Mucosa of rectum (tissue), 2 donors: ENCODE measurements around the gene LAPTM5.

Source experiments
- H3K27ac ChIP-seq, 2 donors: one replicate each; pipeline ENCODE4 v1.7.0; 2013; ENCODE audit warnings: inconsistent platforms in 2 of 2, low read depth in 2 of 2, low read length in 2 of 2
- H3K27me3 ChIP-seq, 2 donors: one replicate each; pipeline ENCODE4 v1.7.0; 2013; ENCODE audit warnings: low read length in 2 of 2; ENCODE audit not compliant: control insufficient read depth in 2 of 2, insufficient read depth in 2 of 2
- H3K36me3 ChIP-seq, 2 donors: one replicate each; pipeline ENCODE4 v1.7.0; 2013; ENCODE audit warnings: low read length in 2 of 2; ENCODE audit not compliant: control insufficient read depth in 2 of 2, insufficient read depth in 2 of 2
- H3K4me1 ChIP-seq, 2 donors: one replicate each; pipeline ENCODE4 v1.7.0; 2013; ENCODE audit warnings: low read length in 2 of 2, mild to moderate bottlenecking in 1 of 2; ENCODE audit not compliant: control insufficient read depth in 2 of 2, insufficient read depth in 2 of 2
- H3K4me3 ChIP-seq, 2 donors: one replicate each; pipeline ENCODE4 v1.7.0; 2013; ENCODE audit warnings: low read length in 2 of 2
- H3K9ac ChIP-seq, 2 donors: one replicate each; pipeline ENCODE4 v1.7.0; 2013; ENCODE audit warnings: low read length in 2 of 2, low read depth in 1 of 2, mild to moderate bottlenecking in 1 of 2
- H3K9me3 ChIP-seq, 2 donors: one replicate each; pipeline ENCODE4 v1.7.0; 2013; ENCODE audit warnings: low read length in 2 of 2; ENCODE audit not compliant: control insufficient read depth in 2 of 2
- donor health status: healthy.
- donor health status: Normal muscosa, but diverticular disease.

The LAPTM5 gene

GRCh38 chr1:30755334-30755733 lies 2.2 kb downstream of the LAPTM5 start:
- Histone ChIP-seq H3K4me1 (peaks cover under 1 to 22% of the 10 kb centered on the region in 2 donors), H3K27ac (peak overlapping the region; percentile 49 to 88), H3K27me3 (no peaks in the 10 kb centered on the region), H3K36me3 (no peaks in the 10 kb centered on the region), H3K9ac (peak overlapping the region in 1 of 2 donors; percentile 50), H3K4me3 (peak overlapping the region; percentile 6 to 79), H3K9me3 (no peaks in the 10 kb centered on the region)

GRCh38 chr1:30754684-30755171 lies 2.8 kb downstream of the LAPTM5 start:
- peaks cover 4 to 21% of the 10 kb centered on the region in 2 donors for H3K4me1 ChIP-seq
- peak overlapping the region in 1 of 2 donors; percentile 79 for H3K4me3 ChIP-seq
- no peaks in the 10 kb centered on the region for H3K9me3 ChIP-seq
- no peaks in the 10 kb centered on the region for H3K27me3 ChIP-seq
- peak overlapping the region in 1 of 2 donors; percentile 28 for H3K9ac ChIP-seq
- H3K36me3 ChIP-seq = no peaks in the 10 kb centered on the region
- H3K27ac ChIP-seq = peak overlapping the region in 1 of 2 donors; percentile 88

GRCh38 chr1:30753660-30754123 lies 3.9 kb downstream of the LAPTM5 start:
- H3K27ac ChIP-seq = peak overlapping the region; percentile 59 to 88
- no peaks in the 10 kb centered on the region for H3K27me3 ChIP-seq
- no peaks in the 10 kb centered on the region for H3K9me3 ChIP-seq
- no peak overlapping the region for H3K9ac ChIP-seq
- no peaks in the 10 kb centered on the region for H3K36me3 ChIP-seq
- H3K4me1 ChIP-seq = peaks cover 6 to 19% of the 10 kb centered on the region in 2 donors
- H3K4me3 ChIP-seq = peak overlapping the region in 1 of 2 donors; percentile 46

- Histone ChIP-seq H3K36me3 (no peaks in the 10 kb centered on the region), H3K27me3 (no peaks in the 10 kb centered on the region), H3K9me3 (no peaks in the 10 kb centered on the region), H3K27ac (peak overlapping the region; percentile 59 to 88), H3K4me3 (no peak overlapping the region), H3K4me1 (peaks cover 6 to 25% of the 10 kb centered on the region in 2 donors), H3K9ac (no peak overlapping the region)
These were observed 4.5 kb downstream of the LAPTM5 start for GRCh38 chr1:30753118-30753517.

GRCh38 chr1:30752651-30752908 lies 5.0 kb downstream of the LAPTM5 start:
- Histone ChIP-seq H3K9ac (peak overlapping the region in 1 of 2 donors; percentile 34), H3K4me3 (peak overlapping the region in 1 of 2 donors; percentile 9), H3K27me3 (no peaks in the 10 kb centered on the region), H3K36me3 (no peaks in the 10 kb centered on the region), H3K4me1 (peaks cover 12 to 30% of the 10 kb centered on the region in 2 donors), H3K9me3 (no peaks in the 10 kb centered on the region), H3K27ac (peak overlapping the region in 1 of 2 donors; percentile 48)

GRCh38 chr1:30751830-30752650 lies 5.5 kb downstream of the LAPTM5 start:
- H3K27ac ChIP-seq = peak overlapping the region in 1 of 2 donors; percentile 48
- H3K9ac ChIP-seq = peak overlapping the region in 1 of 2 donors; percentile 34
- no peaks in the 10 kb centered on the region for H3K27me3 ChIP-seq
- no peaks in the 10 kb centered on the region for H3K9me3 ChIP-seq
- H3K4me3 ChIP-seq = peak overlapping the region in 1 of 2 donors; percentile 9
- H3K36me3 ChIP-seq = no peaks in the 10 kb centered on the region
- H3K4me1 ChIP-seq = peaks cover 16 to 36% of the 10 kb centered on the region in 2 donors

- H3K36me3 ChIP-seq = no peaks in the 10 kb centered on the region
- peak overlapping the region in 1 of 2 donors; percentile 20 for H3K4me3 ChIP-seq
- no peaks in the 10 kb centered on the region for H3K27me3 ChIP-seq
- H3K9ac ChIP-seq = no peak overlapping the region
- peaks cover 28 to 45% of the 10 kb centered on the region in 2 donors for H3K4me1 ChIP-seq
- no peaks in the 10 kb centered on the region for H3K9me3 ChIP-seq
- H3K27ac ChIP-seq = peak overlapping the region; percentile 32 to 76
These were observed 6.8 kb downstream of the LAPTM5 start for GRCh38 chr1:30750731-30751291.

GRCh38 chr1:30749691-30750583 lies 7.6 kb downstream of the LAPTM5 start:
- Histone ChIP-seq H3K9me3 (no peaks in the 10 kb centered on the region), H3K4me1 (peaks cover 37 to 51% of the 10 kb centered on the region in 2 donors), H3K27ac (peak overlapping the region; percentile 47 to 76), H3K27me3 (no peaks in the 10 kb centered on the region), H3K9ac (no peak overlapping the region), H3K36me3 (no peaks in the 10 kb centered on the region), H3K4me3 (peak overlapping the region in 1 of 2 donors; percentile 48)

GRCh38 chr1:30748699-30749401 lies 8.7 kb downstream of the LAPTM5 start:
- H3K9me3 ChIP-seq = no peaks in the 10 kb centered on the region
- peak overlapping the region in 1 of 2 donors; percentile 76 for H3K27ac ChIP-seq
- no peaks in the 10 kb centered on the region for H3K27me3 ChIP-seq
- H3K4me1 ChIP-seq = peaks cover 38 to 58% of the 10 kb centered on the region in 2 donors
- peak overlapping the region in 1 of 2 donors; percentile 5 for H3K4me3 ChIP-seq
- H3K36me3 ChIP-seq = no peaks in the 10 kb centered on the region
- peak overlapping the region in 1 of 2 donors; percentile 14 for H3K9ac ChIP-seq
